ENCODE measurements around the gene PNPLA8.
A peak's percentile ranks its signal among the peaks of the same experiment; 100 is the strongest.

Gene PNPLA8

GRCh38 chr7:108455551-108455997 lies 70.4 kb downstream of the PNPLA8 start:
- no peak for DNase-seq (ENCODE audit: low spot score)
- in situ Hi-C loops (cut with MboI; ENCODE audit: low sequenced_read_pairs, unreplicated experiment), result loop anchor here (10.0 kb wide), 1 partner anchor 271 kb away; no protein-coding TSS in a partner anchor

GRCh38 chr7:108454674-108455550 lies 71.0 kb downstream of the PNPLA8 start:
- TF ChIP-seq, protein P1, sequence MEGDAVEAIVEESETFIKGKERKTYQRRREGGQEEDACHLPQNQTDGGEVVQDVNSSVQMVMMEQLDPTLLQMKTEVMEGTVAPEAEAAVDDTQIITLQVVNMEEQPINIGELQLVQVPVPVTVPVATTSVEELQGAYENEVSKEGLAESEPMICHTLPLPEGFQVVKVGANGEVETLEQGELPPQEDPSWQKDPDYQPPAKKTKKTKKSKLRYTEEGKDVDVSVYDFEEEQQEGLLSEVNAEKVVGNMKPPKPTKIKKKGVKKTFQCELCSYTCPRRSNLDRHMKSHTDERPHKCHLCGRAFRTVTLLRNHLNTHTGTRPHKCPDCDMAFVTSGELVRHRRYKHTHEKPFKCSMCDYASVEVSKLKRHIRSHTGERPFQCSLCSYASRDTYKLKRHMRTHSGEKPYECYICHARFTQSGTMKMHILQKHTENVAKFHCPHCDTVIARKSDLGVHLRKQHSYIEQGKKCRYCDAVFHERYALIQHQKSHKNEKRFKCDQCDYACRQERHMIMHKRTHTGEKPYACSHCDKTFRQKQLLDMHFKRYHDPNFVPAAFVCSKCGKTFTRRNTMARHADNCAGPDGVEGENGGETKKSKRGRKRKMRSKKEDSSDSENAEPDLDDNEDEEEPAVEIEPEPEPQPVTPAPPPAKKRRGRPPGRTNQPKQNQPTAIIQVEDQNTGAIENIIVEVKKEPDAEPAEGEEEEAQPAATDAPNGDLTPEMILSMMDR (IDR thresholded peaks at IDR 0.05; ENCODE audit: borderline replicate concordance, control extremely low read depth, extremely low read depth, insufficient read depth, missing control alignments), result peak; percentile 3
- DNase-seq (ENCODE audit: low spot score), result peak; percentile 62
- in situ Hi-C loops (cut with MboI; ENCODE audit: low sequenced_read_pairs, unreplicated experiment), result loop anchor here (10.0 kb wide), 1 partner anchor 270 kb away; no protein-coding TSS in a partner anchor

More at GRCh38 chr7:108455551-108455997, 70.4 kb downstream of the PNPLA8 start:
- TF ChIP-seq, protein P1 (IDR thresholded peaks at IDR 0.05; ENCODE audit: borderline replicate concordance, control extremely low read depth, extremely low read depth, insufficient read depth, missing control alignments), result no peak

- DNase-seq (ENCODE audit: low spot score), result no peak
- in situ Hi-C loops (cut with MboI; ENCODE audit: low sequenced_read_pairs, unreplicated experiment), result loop anchor here (10.0 kb wide), 1 partner anchor 269 kb away; no protein-coding TSS in a partner anchor
- TF ChIP-seq, protein P1 (IDR thresholded peaks at IDR 0.05; ENCODE audit: borderline replicate concordance, control extremely low read depth, extremely low read depth, insufficient read depth, missing control alignments), result no peak
Measured at GRCh38 chr7:108454317-108454673, 71.6 kb downstream of the PNPLA8 start.

DNA sequence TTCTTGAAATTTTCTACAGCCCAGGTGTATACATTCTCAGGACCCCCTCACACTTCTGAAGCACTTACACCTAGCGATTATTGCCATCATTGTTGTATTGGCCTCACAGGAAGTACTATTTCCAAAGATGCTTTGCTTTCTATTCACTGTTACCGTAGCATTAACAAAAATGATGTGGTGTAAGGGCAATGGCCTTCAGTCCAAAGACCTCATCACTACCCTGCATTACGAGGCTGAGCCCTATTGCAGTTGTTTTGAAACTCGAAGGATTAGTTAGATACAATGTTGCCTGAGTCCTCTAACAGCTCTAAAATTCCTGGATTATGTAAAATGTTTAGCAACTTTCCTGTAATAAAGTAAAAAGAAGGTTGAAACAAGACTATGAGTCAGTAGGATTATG lies 72.6 kb downstream of the PNPLA8 start:
- no peak for DNase-seq (ENCODE audit: low spot score)
- in situ Hi-C loops (cut with MboI; ENCODE audit: low sequenced_read_pairs, unreplicated experiment), result loop anchor here (10.0 kb wide), 1 partner anchor 269 kb away; no protein-coding TSS in a partner anchor
- TF ChIP-seq, protein P1 (IDR thresholded peaks at IDR 0.05; ENCODE audit: borderline replicate concordance, control extremely low read depth, extremely low read depth, insufficient read depth, missing control alignments), result no peak

DNA sequence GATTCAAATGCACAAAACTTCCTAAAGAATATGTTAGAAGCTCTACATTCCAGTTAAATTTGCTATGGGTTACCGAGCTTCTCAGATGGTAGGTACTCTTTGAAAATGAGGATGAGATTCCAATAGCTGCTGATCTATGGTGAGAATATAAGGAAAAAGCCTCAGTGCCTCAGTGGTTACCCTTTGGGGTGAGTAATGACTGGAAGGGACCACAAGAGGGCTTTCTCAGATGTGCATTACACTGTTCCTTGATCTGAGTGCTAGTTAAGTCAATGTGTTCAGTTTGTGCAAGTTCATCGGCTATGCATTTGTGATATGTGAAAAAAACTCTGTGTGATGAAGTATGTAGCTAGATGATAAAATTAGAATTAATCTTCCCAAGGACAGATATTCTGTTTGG lies 73.2 kb downstream of the PNPLA8 start:
- TF ChIP-seq, protein P1 (IDR thresholded peaks at IDR 0.05; ENCODE audit: borderline replicate concordance, control extremely low read depth, extremely low read depth, insufficient read depth, missing control alignments), result peak; percentile 56
- in situ Hi-C loops (cut with MboI; ENCODE audit: low sequenced_read_pairs, unreplicated experiment), result loop anchor here (10.0 kb wide), 1 partner anchor 268 kb away; no protein-coding TSS in a partner anchor
- DNase-seq (ENCODE audit: low spot score), result peak; percentile 48

- DNase-seq (ENCODE audit: low spot score), result no peak
- TF ChIP-seq, protein P1 (IDR thresholded peaks at IDR 0.05; ENCODE audit: borderline replicate concordance, control extremely low read depth, extremely low read depth, insufficient read depth, missing control alignments), result no peak
- in situ Hi-C loops (cut with MboI; ENCODE audit: low sequenced_read_pairs, unreplicated experiment), result loop anchor here (10.0 kb wide), 1 partner anchor 267 kb away; no protein-coding TSS in a partner anchor
Measured at GRCh38 chr7:108451296-108451848, 74.6 kb downstream of the PNPLA8 start.
